WTC11 (cell line): ENCODE results near the gene TRIP10. TPM values are rescaled to one million over a fixed set of nuclear protein-coding genes. Genes with fewer than 3 reads are reported as not detected.

Experiments used
- ATAC-seq: fragments of 200-7000 bp; cut with Tn5 transposase; 2 replicates; pipeline ENCODE4 v1.10.0; 2021; ENCODE audit warnings: mild to moderate bottlenecking, moderate library complexity
- CTCF ChIA-PET: fragments of 300-600 bp; sonication (Branson Sonifier 250); formaldehyde crosslinking; loops from one replicate; lab custom pipeline; 2021; ENCODE audit warnings: antibody characterized with exemption; lab: Charles Lee
- POLR2A ChIA-PET: fragments of 350-600 bp; sonication (Branson Sonifier 250); formaldehyde crosslinking; loops from one replicate; lab custom pipeline; 2021; ENCODE audit warnings: antibody characterized with exemption; lab: Charles Lee
- DNase-seq: peaks from one replicate; pipeline ENCODE4 v3.0.0; 2021; ENCODE audit warnings: low spot score
- H3K27ac Mint-ChIP-seq: 2 replicates; pipeline ENCODE4 v1.8.0; 2021; ENCODE audit warnings: mixed read lengths
- H3K27me3 Mint-ChIP-seq: 2 replicates; pipeline ENCODE4 v1.8.0; 2021; ENCODE audit warnings: low read depth, mild to moderate bottlenecking, moderate library complexity, mixed read lengths
- H3K36me3 Mint-ChIP-seq: 2 replicates; pipeline ENCODE4 v1.8.0; 2021; ENCODE audit warnings: mixed read lengths
- H3K4me1 Mint-ChIP-seq: 2 replicates; pipeline ENCODE4 v1.8.0; 2022; ENCODE audit warnings: mixed read lengths
- H3K4me3 Mint-ChIP-seq: 2 replicates; pipeline ENCODE4 v1.8.0; 2021; ENCODE audit warnings: mild to moderate bottlenecking, moderate library complexity, mixed read lengths
- H3K9me3 Mint-ChIP-seq: 2 replicates; pipeline ENCODE4 v1.8.0; 2021; ENCODE audit warnings: mixed read lengths
- ATF1 ChIP-seq: sonication (generic); formaldehyde crosslinking; IDR thresholded peaks from 2 replicates; pipeline ENCODE4 v1.8.1; 2023; ENCODE audit warnings: mild to moderate bottlenecking, moderate library complexity, missing genetic modification reagents
- CREB1 ChIP-seq: sonication (generic); formaldehyde crosslinking; IDR thresholded peaks from 2 replicates; pipeline ENCODE4 v1.8.0; 2023; ENCODE audit warnings: mild to moderate bottlenecking, missing genetic modification reagents
- CREM ChIP-seq: sonication (generic); formaldehyde crosslinking; IDR thresholded peaks from 2 replicates; pipeline ENCODE4 v1.8.1; 2022; ENCODE audit warnings: mild to moderate bottlenecking, missing genetic modification reagents, moderate library complexity
- EMX1 ChIP-seq: fragments of 250-450 bp; sonication (Bioruptor Pico); IDR thresholded peaks from 2 replicates; pipeline ENCODE4 v1.8.0; 2021; ENCODE audit warnings: mild to moderate bottlenecking
- ETV6 ChIP-seq: sonication (generic); formaldehyde crosslinking; IDR thresholded peaks from 2 replicates; pipeline ENCODE4 v1.8.1; 2022; ENCODE audit warnings: mild to moderate bottlenecking, missing genetic modification reagents
- FOXJ3 ChIP-seq: sonication (generic); formaldehyde crosslinking; IDR thresholded peaks from 2 replicates; pipeline ENCODE4 v1.9.0; 2021; ENCODE audit warnings: missing genetic modification reagents, mild to moderate bottlenecking, borderline replicate concordance
- FOXK1 ChIP-seq: sonication (generic); formaldehyde crosslinking; IDR thresholded peaks from 2 replicates; pipeline ENCODE4 v1.8.0; 2022; ENCODE audit warnings: mild to moderate bottlenecking, moderate library complexity, missing genetic modification reagents
- FOXP1 ChIP-seq: sonication (generic); formaldehyde crosslinking; IDR thresholded peaks from 2 replicates; pipeline ENCODE4 v1.8.0; 2022; ENCODE audit warnings: missing genetic modification reagents, mild to moderate bottlenecking, moderate library complexity, borderline replicate concordance
- GRHL2 ChIP-seq: fragments of 250-450 bp; sonication (Bioruptor Pico); IDR thresholded peaks from 2 replicates; pipeline ENCODE4 v1.8.0; 2022; ENCODE audit warnings: mild to moderate bottlenecking, moderate library complexity; ENCODE audit not compliant: insufficient replicate concordance, severe bottlenecking
- HMGA2 ChIP-seq: fragments of 250-450 bp; sonication (Bioruptor Pico); IDR thresholded peaks from 2 replicates; pipeline ENCODE4 v1.4.0; 2021; ENCODE audit warnings: mild to moderate bottlenecking, moderate library complexity
- SOX15 ChIP-seq: fragments of 250-450 bp; sonication (Bioruptor Pico); IDR thresholded peaks from 2 replicates; pipeline ENCODE4 v1.9.0; 2021; ENCODE audit warnings: mild to moderate bottlenecking
- TCF7 ChIP-seq: sonication (generic); formaldehyde crosslinking; IDR thresholded peaks from 2 replicates; pipeline ENCODE4 v1.8.0; 2022; ENCODE audit warnings: mild to moderate bottlenecking, low read depth, missing genetic modification reagents, moderate library complexity
- ZBTB21 ChIP-seq: sonication (generic); formaldehyde crosslinking; IDR thresholded peaks from 2 replicates; pipeline ENCODE4 v1.8.1; 2023; ENCODE audit warnings: mild to moderate bottlenecking, missing genetic modification reagents, borderline replicate concordance
- ZNF396 ChIP-seq: fragments of 250-450 bp; sonication (Bioruptor Pico); IDR thresholded peaks from 2 replicates; pipeline ENCODE4 v1.8.0; 2021; ENCODE audit warnings: mild to moderate bottlenecking, moderate library complexity, borderline replicate concordance
- total RNA-seq: library from RNA; stranded (reverse); gene quantifications from 3 replicates; pipeline ENCODE4 v1.2.3, GENCODE V29; 2021
- TF ChIP-seq, protein P1 (sequence below): sonication (generic); formaldehyde crosslinking; IDR thresholded peaks from 2 replicates; pipeline ENCODE4 v1.8.1; 2022; ENCODE audit warnings: missing genetic modification reagents, borderline replicate concordance
- TF ChIP-seq, protein P2 (sequence below): fragments of 250-450 bp; sonication (Bioruptor Pico); IDR thresholded peaks from 2 replicates; pipeline ENCODE4 v1.8.0; 2021; ENCODE audit warnings: mild to moderate bottlenecking
- TF ChIP-seq, protein P3 (sequence below): sonication (generic); formaldehyde crosslinking; IDR thresholded peaks from 2 replicates; pipeline ENCODE4 v1.8.1; 2023; ENCODE audit warnings: mild to moderate bottlenecking, missing genetic modification reagents, borderline replicate concordance
- TF ChIP-seq, protein P4 (sequence below): sonication (generic); formaldehyde crosslinking; IDR thresholded peaks from 2 replicates; pipeline ENCODE4 v1.8.0; 2023; ENCODE audit warnings: missing genetic modification reagents, mild to moderate bottlenecking, borderline replicate concordance
- TF ChIP-seq, protein P5 (sequence below): sonication (generic); formaldehyde crosslinking; IDR thresholded peaks from 2 replicates; pipeline ENCODE4 v1.8.1; 2022; ENCODE audit warnings: mild to moderate bottlenecking, moderate library complexity, missing genetic modification reagents

Gene TRIP10
- total RNA-seq, 1 experiment from 2014 or later: 76.6 TPM

DNA sequence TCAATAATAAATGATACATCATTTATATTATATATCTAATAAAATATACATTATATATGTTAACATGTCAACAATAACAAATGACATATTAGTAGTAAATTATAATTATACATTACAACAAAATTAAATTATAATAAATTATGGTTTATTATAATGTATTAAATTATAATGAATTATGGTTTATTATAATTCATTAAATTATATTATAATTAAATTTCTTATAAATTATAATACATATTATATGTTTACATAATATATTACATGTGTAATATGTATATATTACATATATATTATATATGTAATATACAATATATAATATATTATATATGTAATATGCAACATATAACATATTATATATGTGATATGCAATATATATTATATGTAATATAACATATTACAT is 39.5 kb upstream of the TRIP10 start (continued):
- TF ChIP-seq, protein P1, sequence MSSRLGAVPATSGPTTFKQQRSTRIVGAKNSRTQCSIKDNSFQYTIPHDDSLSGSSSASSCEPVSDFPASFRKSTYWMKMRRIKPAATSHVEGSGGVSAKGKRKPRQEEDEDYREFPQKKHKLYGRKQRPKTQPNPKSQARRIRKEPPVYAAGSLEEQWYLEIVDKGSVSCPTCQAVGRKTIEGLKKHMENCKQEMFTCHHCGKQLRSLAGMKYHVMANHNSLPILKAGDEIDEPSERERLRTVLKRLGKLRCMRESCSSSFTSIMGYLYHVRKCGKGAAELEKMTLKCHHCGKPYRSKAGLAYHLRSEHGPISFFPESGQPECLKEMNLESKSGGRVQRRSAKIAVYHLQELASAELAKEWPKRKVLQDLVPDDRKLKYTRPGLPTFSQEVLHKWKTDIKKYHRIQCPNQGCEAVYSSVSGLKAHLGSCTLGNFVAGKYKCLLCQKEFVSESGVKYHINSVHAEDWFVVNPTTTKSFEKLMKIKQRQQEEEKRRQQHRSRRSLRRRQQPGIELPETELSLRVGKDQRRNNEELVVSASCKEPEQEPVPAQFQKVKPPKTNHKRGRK: no peak
- TF ChIP-seq FOXK1 (CRISPR knock-in tag) (no peak), GRHL2 (CRISPR knock-in tag) (no peak), ZNF396 (CRISPR knock-in tag) (no peak)

DNA sequence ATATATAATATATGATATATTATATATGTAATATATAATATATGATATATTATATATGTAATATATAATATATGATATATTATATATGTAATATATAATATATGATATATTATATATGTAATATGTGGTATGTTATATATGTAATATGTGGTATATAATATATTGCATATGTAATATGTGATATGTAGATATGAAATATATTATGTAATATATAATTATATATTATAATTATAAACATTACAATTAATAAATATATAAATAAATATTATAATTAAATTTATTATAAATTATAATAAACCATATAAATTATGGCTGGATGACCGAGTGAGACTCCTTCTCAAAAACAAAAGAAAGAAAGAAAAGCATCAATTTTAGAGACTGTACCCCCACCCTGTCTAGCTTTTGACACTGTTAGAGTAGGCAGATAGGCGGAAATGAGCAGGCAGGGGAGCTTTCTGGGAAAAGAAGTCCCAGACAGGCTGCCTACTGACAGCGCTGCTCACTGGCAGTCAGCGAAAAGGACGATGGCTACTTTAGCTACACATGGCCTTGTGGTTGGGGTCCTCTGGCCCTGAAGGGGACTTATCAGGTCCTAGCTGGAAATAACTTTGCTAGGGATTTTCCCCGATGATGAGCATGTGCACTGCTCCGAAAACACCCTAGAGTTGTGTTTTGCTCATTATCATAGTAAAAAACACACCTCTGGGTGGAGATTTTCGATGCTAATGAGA is 38.7 kb upstream of the TRIP10 start:
- Mint-ChIP-seq H3K27ac (no peak overlapping the region), H3K4me1 (no peaks in the 10 kb centered on the region), H3K27me3 (no peaks in the 10 kb centered on the region; the same call in 1 of the 2 replicates), H3K36me3 (0 out of 2 replicates have a peak, but pooled peaks cover 5% of the 10 kb centered on the region)
- TF ChIP-seq TCF7 (CRISPR knock-in tag) (no peak), HMGA2 (CRISPR knock-in tag) (peak; percentile 65; the same call in 1 of the 2 replicates)
- TF ChIP-seq, all 79 proteins: peak for 1
- ATAC-seq (no peak), DNase-seq (no peak)
- Mint-ChIP-seq H3K4me3 (no peak overlapping the region), H3K9me3 (0 out of 2 replicates have a peak, but pooled peaks cover 4% of the 10 kb centered on the region)
- ChIA-PET CTCF (interaction anchor here (0.5 kb wide), 1 partner anchor 165 kb away, joined by 3 read pairs; no protein-coding TSS in a partner anchor), POLR2A (no interaction called here)

DNA sequence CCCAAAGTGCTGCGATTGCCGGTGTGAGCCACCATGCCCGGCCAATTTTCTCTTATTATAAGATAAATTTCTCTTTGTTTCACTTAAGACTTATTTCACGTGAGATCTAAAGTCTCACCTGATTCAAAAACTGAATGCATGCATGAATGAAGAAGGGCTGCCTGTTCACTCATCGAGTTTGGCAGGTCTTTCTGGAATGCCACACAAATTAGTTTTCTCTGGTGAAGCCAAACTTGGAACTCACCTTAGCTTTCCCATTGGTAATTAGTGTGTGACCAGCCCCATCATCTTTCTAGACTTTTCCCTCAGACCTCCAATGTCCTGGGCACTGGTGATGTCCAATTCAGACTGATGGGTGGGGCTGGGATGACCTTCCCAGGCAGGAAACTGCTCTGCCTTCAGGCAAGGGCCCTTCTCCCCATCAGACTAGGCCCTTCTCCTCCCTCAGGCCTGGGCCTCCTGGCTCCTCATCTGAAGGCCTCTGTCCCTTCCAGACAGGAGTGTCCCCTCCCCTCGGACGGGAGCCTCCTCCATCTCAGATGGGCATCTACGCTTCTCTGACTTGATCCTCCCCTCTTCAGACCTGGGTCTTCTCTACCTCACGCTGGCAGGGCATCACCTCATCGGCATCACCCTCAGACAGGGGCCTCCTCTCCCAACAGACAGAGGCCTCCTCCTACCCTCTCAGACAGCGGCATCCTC is 33.4 kb upstream of the TRIP10 start:
- TF ChIP-seq EMX1 (CRISPR knock-in tag) (no peak), ZBTB21 (CRISPR knock-in tag) (no peak), SOX15 (CRISPR knock-in tag) (no peak), CREM (CRISPR knock-in tag) (no peak), ATF1 (CRISPR knock-in tag) (no peak), ETV6 (CRISPR knock-in tag) (no peak), FOXP1 (CRISPR knock-in tag) (no peak), CREB1 (CRISPR knock-in tag) (no peak), FOXJ3 (CRISPR knock-in tag) (no peak), ZNF396 (CRISPR knock-in tag) (no peak)
- TF ChIP-seq, protein P2, sequence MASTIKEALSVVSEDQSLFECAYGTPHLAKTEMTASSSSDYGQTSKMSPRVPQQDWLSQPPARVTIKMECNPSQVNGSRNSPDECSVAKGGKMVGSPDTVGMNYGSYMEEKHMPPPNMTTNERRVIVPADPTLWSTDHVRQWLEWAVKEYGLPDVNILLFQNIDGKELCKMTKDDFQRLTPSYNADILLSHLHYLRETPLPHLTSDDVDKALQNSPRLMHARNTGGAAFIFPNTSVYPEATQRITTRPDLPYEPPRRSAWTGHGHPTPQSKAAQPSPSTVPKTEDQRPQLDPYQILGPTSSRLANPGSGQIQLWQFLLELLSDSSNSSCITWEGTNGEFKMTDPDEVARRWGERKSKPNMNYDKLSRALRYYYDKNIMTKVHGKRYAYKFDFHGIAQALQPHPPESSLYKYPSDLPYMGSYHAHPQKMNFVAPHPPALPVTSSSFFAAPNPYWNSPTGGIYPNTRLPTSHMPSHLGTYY: no peak
- TF ChIP-seq, protein P3, sequence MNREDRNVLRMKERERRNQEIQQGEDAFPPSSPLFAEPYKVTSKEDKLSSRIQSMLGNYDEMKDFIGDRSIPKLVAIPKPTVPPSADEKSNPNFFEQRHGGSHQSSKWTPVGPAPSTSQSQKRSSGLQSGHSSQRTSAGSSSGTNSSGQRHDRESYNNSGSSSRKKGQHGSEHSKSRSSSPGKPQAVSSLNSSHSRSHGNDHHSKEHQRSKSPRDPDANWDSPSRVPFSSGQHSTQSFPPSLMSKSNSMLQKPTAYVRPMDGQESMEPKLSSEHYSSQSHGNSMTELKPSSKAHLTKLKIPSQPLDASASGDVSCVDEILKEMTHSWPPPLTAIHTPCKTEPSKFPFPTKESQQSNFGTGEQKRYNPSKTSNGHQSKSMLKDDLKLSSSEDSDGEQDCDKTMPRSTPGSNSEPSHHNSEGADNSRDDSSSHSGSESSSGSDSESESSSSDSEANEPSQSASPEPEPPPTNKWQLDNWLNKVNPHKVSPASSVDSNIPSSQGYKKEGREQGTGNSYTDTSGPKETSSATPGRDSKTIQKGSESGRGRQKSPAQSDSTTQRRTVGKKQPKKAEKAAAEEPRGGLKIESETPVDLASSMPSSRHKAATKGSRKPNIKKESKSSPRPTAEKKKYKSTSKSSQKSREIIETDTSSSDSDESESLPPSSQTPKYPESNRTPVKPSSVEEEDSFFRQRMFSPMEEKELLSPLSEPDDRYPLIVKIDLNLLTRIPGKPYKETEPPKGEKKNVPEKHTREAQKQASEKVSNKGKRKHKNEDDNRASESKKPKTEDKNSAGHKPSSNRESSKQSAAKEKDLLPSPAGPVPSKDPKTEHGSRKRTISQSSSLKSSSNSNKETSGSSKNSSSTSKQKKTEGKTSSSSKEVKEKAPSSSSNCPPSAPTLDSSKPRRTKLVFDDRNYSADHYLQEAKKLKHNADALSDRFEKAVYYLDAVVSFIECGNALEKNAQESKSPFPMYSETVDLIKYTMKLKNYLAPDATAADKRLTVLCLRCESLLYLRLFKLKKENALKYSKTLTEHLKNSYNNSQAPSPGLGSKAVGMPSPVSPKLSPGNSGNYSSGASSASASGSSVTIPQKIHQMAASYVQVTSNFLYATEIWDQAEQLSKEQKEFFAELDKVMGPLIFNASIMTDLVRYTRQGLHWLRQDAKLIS (CRISPR knock-in tag): no peak
- TF ChIP-seq, protein P4, sequence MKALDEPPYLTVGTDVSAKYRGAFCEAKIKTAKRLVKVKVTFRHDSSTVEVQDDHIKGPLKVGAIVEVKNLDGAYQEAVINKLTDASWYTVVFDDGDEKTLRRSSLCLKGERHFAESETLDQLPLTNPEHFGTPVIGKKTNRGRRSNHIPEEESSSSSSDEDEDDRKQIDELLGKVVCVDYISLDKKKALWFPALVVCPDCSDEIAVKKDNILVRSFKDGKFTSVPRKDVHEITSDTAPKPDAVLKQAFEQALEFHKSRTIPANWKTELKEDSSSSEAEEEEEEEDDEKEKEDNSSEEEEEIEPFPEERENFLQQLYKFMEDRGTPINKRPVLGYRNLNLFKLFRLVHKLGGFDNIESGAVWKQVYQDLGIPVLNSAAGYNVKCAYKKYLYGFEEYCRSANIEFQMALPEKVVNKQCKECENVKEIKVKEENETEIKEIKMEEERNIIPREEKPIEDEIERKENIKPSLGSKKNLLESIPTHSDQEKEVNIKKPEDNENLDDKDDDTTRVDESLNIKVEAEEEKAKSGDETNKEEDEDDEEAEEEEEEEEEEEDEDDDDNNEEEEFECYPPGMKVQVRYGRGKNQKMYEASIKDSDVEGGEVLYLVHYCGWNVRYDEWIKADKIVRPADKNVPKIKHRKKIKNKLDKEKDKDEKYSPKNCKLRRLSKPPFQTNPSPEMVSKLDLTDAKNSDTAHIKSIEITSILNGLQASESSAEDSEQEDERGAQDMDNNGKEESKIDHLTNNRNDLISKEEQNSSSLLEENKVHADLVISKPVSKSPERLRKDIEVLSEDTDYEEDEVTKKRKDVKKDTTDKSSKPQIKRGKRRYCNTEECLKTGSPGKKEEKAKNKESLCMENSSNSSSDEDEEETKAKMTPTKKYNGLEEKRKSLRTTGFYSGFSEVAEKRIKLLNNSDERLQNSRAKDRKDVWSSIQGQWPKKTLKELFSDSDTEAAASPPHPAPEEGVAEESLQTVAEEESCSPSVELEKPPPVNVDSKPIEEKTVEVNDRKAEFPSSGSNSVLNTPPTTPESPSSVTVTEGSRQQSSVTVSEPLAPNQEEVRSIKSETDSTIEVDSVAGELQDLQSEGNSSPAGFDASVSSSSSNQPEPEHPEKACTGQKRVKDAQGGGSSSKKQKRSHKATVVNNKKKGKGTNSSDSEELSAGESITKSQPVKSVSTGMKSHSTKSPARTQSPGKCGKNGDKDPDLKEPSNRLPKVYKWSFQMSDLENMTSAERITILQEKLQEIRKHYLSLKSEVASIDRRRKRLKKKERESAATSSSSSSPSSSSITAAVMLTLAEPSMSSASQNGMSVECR (CRISPR knock-in tag): no peak
- TF ChIP-seq, protein P5, sequence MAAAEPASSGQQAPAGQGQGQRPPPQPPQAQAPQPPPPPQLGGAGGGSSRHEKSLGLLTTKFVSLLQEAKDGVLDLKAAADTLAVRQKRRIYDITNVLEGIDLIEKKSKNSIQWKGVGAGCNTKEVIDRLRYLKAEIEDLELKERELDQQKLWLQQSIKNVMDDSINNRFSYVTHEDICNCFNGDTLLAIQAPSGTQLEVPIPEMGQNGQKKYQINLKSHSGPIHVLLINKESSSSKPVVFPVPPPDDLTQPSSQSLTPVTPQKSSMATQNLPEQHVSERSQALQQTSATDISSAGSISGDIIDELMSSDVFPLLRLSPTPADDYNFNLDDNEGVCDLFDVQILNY (CRISPR knock-in tag): no peak
- TF ChIP-seq, all 79 proteins: peak for 0
- H3K27me3 Mint-ChIP-seq: peaks cover 26% of the 10 kb centered on the region
- no peak overlapping the region for H3K4me3 Mint-ChIP-seq
- no peaks in the 10 kb centered on the region for H3K9me3 Mint-ChIP-seq
- CTCF ChIA-PET: no interaction called here
- peaks cover 8% of the 10 kb centered on the region for H3K4me1 Mint-ChIP-seq
- ATAC-seq: no peak
- POLR2A ChIA-PET: no interaction called here
- DNase-seq: no peak
- no peaks in the 10 kb centered on the region for H3K36me3 Mint-ChIP-seq
- no peak overlapping the region for H3K27ac Mint-ChIP-seq
